SK-N-SH (cell line): ENCODE measurements around the gene STK16. TPM values are rescaled to one million over a fixed set of nuclear protein-coding genes. Genes with fewer than 3 reads are reported as not detected.

Experiments used
- CTCF ChIA-PET: fragments of 300-600, 350-600 bp; formaldehyde crosslinking; extraction: SDS; loops from one replicate; lab custom pipeline; 2021; lab: Yijun Ruan, JAX
- POLR2A ChIA-PET: fragments of 350-600 bp; sonication (Branson Sonifier 250); formaldehyde crosslinking; extraction: SDS; loops from one replicate; lab custom pipeline; 2020; ENCODE audit warnings: antibody characterized with exemption, inconsistent platforms; lab: Yijun Ruan, JAX
- DNase-seq: peaks from one replicate; pipeline ENCODE4 v3.0.0; 2012
- H2AFZ ChIP-seq: fragments of 200-600 bp; sonication (generic); 2 replicates; pipeline ENCODE4 v1.8.1; 2016; ENCODE audit warnings: antibody characterized with exemption, mild to moderate bottlenecking, low read depth
- H3F3A ChIP-seq: fragments of 200-600 bp; sonication (generic); replicated peaks from 2 replicates; pipeline ENCODE3; 2016; ENCODE audit warnings: antibody characterized with exemption, mild to moderate bottlenecking; ENCODE audit not compliant: insufficient read depth
- H3K27ac ChIP-seq, 2 experiments: fragments of 200-500 bp in 1 of 2; fragments of 200-600 bp in 1 of 2; sonication (Bioruptor generic) in 1 of 2; sonication (generic), shearing (Covaris generic) in 1 of 2; 2 replicates each; pipeline versions ENCODE4 v1.5.1 to v1.6.1; 2014 to 2016; ENCODE audit warnings: low read depth in 2 of 2, inconsistent platforms in 1 of 2, low read length in 1 of 2, mild to moderate bottlenecking in 1 of 2, mixed read lengths in 1 of 2
- H3K27me3 ChIP-seq: fragments of 200-600 bp; sonication (generic), shearing (Covaris generic); 2 replicates; pipeline ENCODE4 v1.6.1; 2016; ENCODE audit warnings: mixed run types; ENCODE audit not compliant: insufficient read depth
- H3K36me3 ChIP-seq, 2 experiments: fragments of 200-500 bp in 1 of 2; fragments of 200-600 bp in 1 of 2; sonication (Bioruptor generic) in 1 of 2; sonication (generic) in 1 of 2; replicated peaks in 1 of 2; 2 replicates each; pipeline versions ENCODE3 to v1.5.1; 2014 to 2016; ENCODE audit warnings: low read length in 1 of 2, mild to moderate bottlenecking in 1 of 2; ENCODE audit not compliant: insufficient read depth in 2 of 2, control insufficient read depth in 1 of 2
- H3K4me1 ChIP-seq, 2 experiments: fragments of 200-500 bp in 1 of 2; fragments of 200-600 bp in 1 of 2; sonication (Bioruptor generic) in 1 of 2; sonication (generic), shearing (Covaris generic) in 1 of 2; 2 replicates each; pipeline versions ENCODE4 v1.5.1 to v1.6.1; 2014 to 2016; ENCODE audit warnings: low read depth in 1 of 2, low read length in 1 of 2, mixed run types in 1 of 2; ENCODE audit not compliant: insufficient read depth in 2 of 2, control insufficient read depth in 1 of 2
- H3K4me2 ChIP-seq: fragments of 200-600 bp; sonication (generic), shearing (Covaris generic); 2 replicates; pipeline ENCODE4 v1.6.1; 2017; ENCODE audit warnings: mixed run types
- H3K4me3 ChIP-seq, 2 experiments: fragments of 200-500 bp in 1 of 2; fragments of 200-600 bp in 1 of 2; sonication (Bioruptor generic) in 1 of 2; sonication (generic), shearing (Covaris generic) in 1 of 2; 2 replicates each; pipeline versions ENCODE4 v1.5.1 to v1.8.1; 2014 to 2016; ENCODE audit warnings: low read depth in 2 of 2, inconsistent platforms in 1 of 2, low read length in 1 of 2, mild to moderate bottlenecking in 1 of 2, mixed read lengths in 1 of 2, moderate library complexity in 1 of 2
- H3K79me2 ChIP-seq: fragments of 200-600 bp; sonication (generic); 2 replicates; pipeline ENCODE4 v1.8.1; 2017; ENCODE audit warnings: mild to moderate bottlenecking; ENCODE audit not compliant: insufficient read depth
- H3K9ac ChIP-seq: fragments of 200-600 bp; sonication (generic); 2 replicates; pipeline ENCODE4 v1.6.1; 2017; ENCODE audit warnings: mixed run types
- H3K9me2 ChIP-seq: fragments of 200-600 bp; sonication (generic); 2 replicates; pipeline ENCODE4 v1.6.1; 2017; ENCODE audit warnings: mixed run types
- H3K9me3 ChIP-seq: fragments of 200-600 bp; sonication (generic); 2 replicates; pipeline ENCODE4 v1.6.1; 2017; ENCODE audit warnings: mixed run types, mild to moderate bottlenecking, moderate library complexity
- H4K20me1 ChIP-seq: fragments of 200-600 bp; sonication (generic); 2 replicates; pipeline ENCODE4 v1.6.1; 2017; ENCODE audit warnings: mild to moderate bottlenecking, mixed run types; ENCODE audit not compliant: insufficient read depth
- CHD2 ChIP-seq: fragments of 150-350 bp; IDR thresholded peaks from 2 replicates; pipeline ENCODE4 v1.6.1; 2018; ENCODE audit warnings: low read length; ENCODE audit not compliant: partially characterized antibody
- ELF1 ChIP-seq: IDR thresholded peaks from 2 replicates; pipeline ENCODE4 v1.4.0; 2012
- EZH2phosphoT487 ChIP-seq: fragments of 200-600 bp; sonication (generic); IDR thresholded peaks from 2 replicates; pipeline ENCODE4 v1.6.1; 2017; ENCODE audit warnings: low read depth, mixed run types, mild to moderate bottlenecking, antibody characterized with exemption, moderate library complexity, borderline replicate concordance
- FOSL2 ChIP-seq: IDR thresholded peaks from 2 replicates; pipeline ENCODE4 v1.4.0; 2012; ENCODE audit warnings: low read depth, mild to moderate bottlenecking, moderate library complexity, borderline replicate concordance
- FOXJ3 ChIP-seq: sonication (generic); formaldehyde crosslinking; IDR thresholded peaks from 2 replicates; pipeline ENCODE4 v1.5.1; 2020; ENCODE audit warnings: mild to moderate bottlenecking, missing genetic modification reagents
- FOXM1 ChIP-seq: IDR thresholded peaks from 2 replicates; pipeline ENCODE4 v1.4.0; 2012; ENCODE audit warnings: low read depth, mild to moderate bottlenecking
- GABPA ChIP-seq: IDR thresholded peaks from 2 replicates; pipeline ENCODE4 v1.4.0; 2012; ENCODE audit warnings: low read depth, mild to moderate bottlenecking
- MXI1 ChIP-seq: IDR thresholded peaks from 2 replicates; pipeline ENCODE4 v1.6.1; 2012; ENCODE audit warnings: mild to moderate bottlenecking, low read depth, low read length, improper control_type of control experiment
- NFIC ChIP-seq: IDR thresholded peaks from 2 replicates; pipeline ENCODE4 v1.4.0; 2012; ENCODE audit warnings: borderline replicate concordance
- NRF1 ChIP-seq: IDR thresholded peaks from 2 replicates; pipeline ENCODE4 v1.6.1; 2012; ENCODE audit warnings: low read depth, mild to moderate bottlenecking, low read length
- PBX3 ChIP-seq: IDR thresholded peaks from 2 replicates; pipeline ENCODE4; 2012
- RFX5 ChIP-seq: IDR thresholded peaks from 2 replicates; pipeline ENCODE4 v1.6.1; 2012; ENCODE audit warnings: mild to moderate bottlenecking, improper control_type of control experiment, low read length
- SIN3A ChIP-seq: IDR thresholded peaks from 2 replicates; pipeline ENCODE4 v1.6.1; 2012; ENCODE audit warnings: low read depth, mild to moderate bottlenecking, low read length, moderate library complexity, borderline replicate concordance
- TAF1 ChIP-seq: IDR thresholded peaks from 2 replicates; pipeline ENCODE4 v1.6.1; 2012; ENCODE audit warnings: low read depth, mild to moderate bottlenecking, low read length, moderate library complexity, borderline replicate concordance
- TEAD4 ChIP-seq: IDR thresholded peaks from 2 replicates; pipeline ENCODE4 v1.4.0; 2012; ENCODE audit warnings: mild to moderate bottlenecking, borderline replicate concordance; ENCODE audit not compliant: insufficient read depth
- YY1 ChIP-seq: IDR thresholded peaks from 2 replicates; pipeline ENCODE4 v1.4.0; 2012; ENCODE audit warnings: low read depth, mild to moderate bottlenecking
- ZBTB33 ChIP-seq: IDR thresholded peaks from 2 replicates; pipeline ENCODE4 v1.4.0; 2012; ENCODE audit warnings: low read depth, borderline replicate concordance
- WGBS: methylation state at CpG from one replicate; pipeline ENCODE4 v1.1.6; 2017; ENCODE audit warnings: low lambda C conversion rate; 5-methylcytosine and 5-hydroxymethylcytosine counted together
- polyA plus RNA-seq, 3 experiments: library from polyadenylated mRNA; depleted of rRNA; stranded (reverse); fragments of >200 nt; gene quantifications; 2 replicates each; pipeline ENCODE4 v1.2.3, GENCODE V29; 2012

STK16 gene
- polyA plus RNA-seq, 1 of the 3 experiments (the other 2 are of a cell fraction) = 57.6 TPM

- POLR2A ChIA-PET = interaction anchor here (1.9 kb wide), 1 partner anchor 13 kb away, joined by 7 read pairs; no protein-coding TSS in a partner anchor
These were observed 37.1 kb downstream of the STK16 start for GRCh38 chr2:219282375-219282774.

GRCh38 chr2:219282943-219283581 lies 37.8 kb downstream of the STK16 start:
- H3K27ac ChIP-seq = no peak overlapping the region
- CTCF ChIA-PET = interaction anchor here (1.6 to 15.4 kb wide), 4 partner anchors 9 to 124 kb away, joined by 3 to 312 read pairs (median 38); no protein-coding TSS in a partner anchor
- no peak overlapping the region for H3K9ac ChIP-seq
- H3K9me2 ChIP-seq = no peaks in the 10 kb centered on the region
- H3K79me2 ChIP-seq = peaks cover 9% of the 10 kb centered on the region; the same call in 1 of the 2 replicates
- H3F3A ChIP-seq = peaks cover 8% of the 10 kb centered on the region
- H3K36me3 ChIP-seq = peaks cover 14 to 37% of the 10 kb centered on the region in 2 experiments
- H4K20me1 ChIP-seq = no peaks in the 10 kb centered on the region
- H3K27me3 ChIP-seq = no peaks in the 10 kb centered on the region
- no peak overlapping the region for H3K4me3 ChIP-seq
- POLR2A ChIA-PET = interaction anchor here (1.9 kb wide), 1 partner anchor 12 kb away, joined by 7 read pairs; no protein-coding TSS in a partner anchor
- DNase-seq = no peak
- H3K4me1 ChIP-seq = peaks cover 14 to 17% of the 10 kb centered on the region in 2 experiments
- no peak overlapping the region for H2AFZ ChIP-seq
- no peak overlapping the region for H3K4me2 ChIP-seq
- no peaks in the 10 kb centered on the region for H3K9me3 ChIP-seq
- WGBS = 96% methylated on average over 17 of the region's 17 CpGs
- TF ChIP-seq ELF1 (no peak), SIN3A (no peak), ZBTB33 (no peak), FOSL2 (no peak), PBX3 (no peak), YY1 (no peak), TEAD4 (no peak), CHD2 (no peak), TAF1 (no peak), EZH2phosphoT487 (no peak), NRF1 (no peak), FOXM1 (no peak), FOXJ3 (no peak), NFIC (no peak), RFX5 (no peak), MXI1 (no peak)

More at GRCh38 chr2:219282375-219282774, 37.1 kb downstream of the STK16 start:
- Histone ChIP-seq H3K4me3 (no peak overlapping the region), H4K20me1 (no peaks in the 10 kb centered on the region), H3K9ac (no peak overlapping the region), H3K36me3 (peaks cover 14 to 37% of the 10 kb centered on the region in 2 experiments), H3K4me1 (peaks cover 17 to 24% of the 10 kb centered on the region in 2 experiments), H3K9me2 (no peaks in the 10 kb centered on the region), H3K27ac (no peak overlapping the region), H3K79me2 (peaks cover 9% of the 10 kb centered on the region; the same call in 1 of the 2 replicates), H3K4me2 (no peak overlapping the region), H2AFZ (no peak overlapping the region), H3F3A (peaks cover 12% of the 10 kb centered on the region), H3K9me3 (no peaks in the 10 kb centered on the region), H3K27me3 (no peaks in the 10 kb centered on the region)
- no peak for TF ChIP-seq GABPA
- 92% methylated on average over 5 of the region's 5 CpGs for WGBS
- CTCF ChIA-PET = interaction anchor here (1.6 to 15.4 kb wide), 4 partner anchors 10 to 123 kb away, joined by 3 to 312 read pairs (median 38); no protein-coding TSS in a partner anchor
- DNase-seq = no peak
